ENCODE measurements around the gene HEXD.
A peak's percentile ranks its signal among the peaks of the same experiment; 100 is the strongest.
"Not testable (repeated sequence)": the region's sequence is repeated elsewhere in the genome, so short reads cannot be mapped to it uniquely, and the experiment has no call there.

HEXD gene

DNA sequence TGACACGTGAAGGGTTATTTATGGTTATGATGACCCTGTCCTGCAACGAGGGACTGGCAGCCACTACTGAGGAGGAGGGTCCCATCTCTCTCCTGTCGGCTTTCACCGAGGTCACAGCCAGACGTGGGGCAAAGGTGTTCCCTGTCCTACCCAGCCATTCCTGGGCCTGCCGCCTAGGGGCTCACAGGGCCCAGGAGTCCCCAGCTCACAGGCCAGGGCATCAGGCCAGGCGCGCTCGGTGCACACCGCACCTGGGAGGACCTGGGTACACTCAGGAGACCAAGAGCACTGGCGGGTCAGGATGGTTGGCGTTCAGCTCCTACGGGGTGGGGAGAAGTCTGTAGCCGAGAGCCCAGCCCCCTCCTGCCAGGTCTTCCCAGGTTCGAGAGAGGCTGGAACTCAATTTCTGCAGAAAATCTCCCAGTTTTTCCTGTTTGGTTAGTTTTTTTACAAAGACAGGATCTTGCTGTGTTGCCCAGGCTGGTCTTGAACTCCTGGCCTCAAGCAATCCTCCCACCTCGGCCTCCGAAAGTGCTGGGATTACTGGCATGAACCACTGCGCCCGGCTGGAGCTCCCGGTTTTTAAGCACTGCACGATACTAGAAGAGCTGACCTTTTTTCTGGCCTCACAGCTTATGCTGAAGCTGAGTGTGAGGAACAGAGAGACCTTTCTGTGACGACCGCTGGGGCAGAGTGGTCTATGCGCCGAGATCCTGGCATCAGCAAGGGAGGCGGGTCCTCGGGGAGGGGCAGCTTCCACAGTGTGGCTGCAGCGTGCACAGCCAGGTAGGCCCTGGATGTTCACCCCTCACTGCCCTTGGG, 24.7 kb downstream of the HEXD start:
- DNase-seq, result no peak

DNA sequence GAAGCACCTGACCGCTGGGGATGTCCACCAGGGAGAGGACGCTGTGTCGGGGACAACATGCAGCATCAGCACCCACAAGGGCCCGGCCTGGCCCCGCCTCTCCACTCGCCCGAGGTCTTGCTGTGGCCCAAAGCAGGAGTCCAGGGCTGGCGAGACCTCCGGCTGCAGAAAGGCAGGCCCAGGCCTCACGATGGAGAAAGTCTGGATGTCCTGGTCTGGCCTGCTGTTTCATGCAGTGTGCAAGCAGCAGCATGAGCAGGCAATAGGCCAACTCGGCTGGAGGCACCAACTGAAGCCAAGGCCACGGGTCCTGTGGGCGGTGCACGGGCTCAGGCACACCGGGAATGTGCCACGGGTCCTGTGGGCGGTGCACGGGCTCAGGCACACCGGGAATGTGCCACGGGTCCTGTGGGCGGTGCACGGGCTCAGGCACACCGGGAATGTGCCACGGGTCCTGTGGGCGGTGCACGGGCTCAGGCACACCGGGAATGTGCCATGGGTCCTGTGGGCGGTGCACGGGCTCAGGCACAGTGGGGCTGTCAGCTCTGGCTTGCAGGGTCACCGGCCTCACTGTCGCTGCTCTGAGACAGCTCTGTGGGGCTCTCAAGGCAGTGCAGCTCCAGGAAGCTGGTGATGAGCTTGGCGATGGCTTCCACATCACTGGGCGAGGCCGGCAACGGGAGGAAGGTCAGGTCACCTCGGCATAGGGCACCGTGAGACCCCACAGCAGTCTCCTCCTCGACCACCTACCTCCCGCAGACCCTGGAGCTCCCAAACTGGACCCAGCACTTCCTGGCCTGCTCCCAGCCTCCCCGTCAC, 25.5 kb downstream of the HEXD start:
- DNase-seq, result no peak

DNA sequence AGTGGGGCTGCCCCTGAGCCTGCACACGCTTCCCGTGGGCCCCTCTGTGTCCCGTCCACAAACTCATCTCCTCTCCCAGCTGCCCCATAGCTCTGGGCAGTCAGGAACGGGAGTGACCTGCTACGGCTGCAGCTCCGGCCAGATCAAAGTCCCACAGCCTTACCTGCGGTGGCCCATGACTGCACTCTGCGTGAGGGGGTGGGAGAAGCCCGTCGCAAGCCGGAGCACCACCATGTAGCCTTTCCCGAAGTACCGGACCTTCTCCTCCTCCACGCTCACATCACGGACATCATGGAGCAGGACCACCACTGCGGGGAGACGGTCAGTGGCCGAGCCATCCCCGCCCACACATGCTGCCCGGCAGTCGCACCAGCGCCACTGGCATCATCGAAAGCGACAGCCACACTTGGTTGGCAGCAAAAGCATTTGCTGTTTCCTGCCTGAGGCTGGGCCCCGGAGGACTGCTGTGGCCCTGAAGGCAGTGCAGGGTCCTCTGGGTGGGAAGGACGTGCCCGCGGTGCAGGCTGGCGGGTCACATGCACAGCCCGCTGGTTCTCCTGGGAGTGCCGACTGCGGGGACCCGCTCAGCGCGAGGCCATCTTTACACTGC, 26.2 kb downstream of the HEXD start:
- no peak for DNase-seq

DNA sequence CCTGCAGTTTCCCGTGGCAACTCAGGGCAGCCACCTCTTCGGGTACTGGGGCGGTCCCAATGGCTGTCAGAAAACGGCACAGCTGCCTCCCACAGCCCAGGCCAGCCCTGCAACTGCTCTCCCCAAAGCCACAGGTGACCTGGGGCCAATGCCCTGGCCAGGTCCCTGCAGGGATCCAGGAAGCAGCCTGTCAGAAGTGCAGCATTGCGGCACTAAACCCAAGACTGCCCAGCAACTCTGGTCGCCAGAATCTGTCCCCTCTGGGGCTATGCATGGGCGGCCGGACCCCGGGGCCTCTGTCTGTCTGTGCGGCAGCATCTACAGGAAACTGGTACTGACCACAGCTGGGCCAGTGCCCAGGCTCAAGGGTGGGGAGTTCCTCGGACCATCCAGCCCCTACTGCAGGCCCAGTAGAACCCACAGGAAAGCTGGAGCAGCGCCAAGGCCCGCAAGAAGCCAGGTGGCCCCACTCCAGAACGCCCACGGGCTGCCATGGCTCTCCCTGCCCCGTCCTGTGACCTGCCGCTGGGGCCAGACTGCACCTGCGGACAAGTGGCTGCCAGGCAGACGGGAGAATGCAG, 26.9 kb downstream of the HEXD start:
- DNase-seq, result no peak

DNA sequence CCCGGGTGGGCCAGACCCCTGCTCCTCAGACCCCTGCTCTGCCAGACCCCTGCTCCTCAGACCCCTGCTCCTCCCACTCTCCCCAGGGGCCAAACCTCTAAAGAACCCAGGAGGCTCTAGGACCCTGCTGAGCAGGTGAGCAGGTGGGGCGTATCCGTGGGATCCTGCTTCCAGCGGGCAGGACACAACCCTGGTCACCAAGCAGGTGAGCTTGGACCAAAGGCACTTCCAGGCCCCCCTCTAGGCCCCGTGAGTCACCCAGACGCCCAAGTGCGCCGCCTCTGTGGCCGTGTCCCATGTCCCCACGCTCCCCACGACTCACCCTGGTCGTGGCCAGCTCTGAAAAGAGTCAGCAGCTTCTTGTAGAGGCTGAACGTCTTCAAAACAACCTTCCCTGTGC, 27.4 kb downstream of the HEXD start:
- DNase-seq, result no peak

DNA sequence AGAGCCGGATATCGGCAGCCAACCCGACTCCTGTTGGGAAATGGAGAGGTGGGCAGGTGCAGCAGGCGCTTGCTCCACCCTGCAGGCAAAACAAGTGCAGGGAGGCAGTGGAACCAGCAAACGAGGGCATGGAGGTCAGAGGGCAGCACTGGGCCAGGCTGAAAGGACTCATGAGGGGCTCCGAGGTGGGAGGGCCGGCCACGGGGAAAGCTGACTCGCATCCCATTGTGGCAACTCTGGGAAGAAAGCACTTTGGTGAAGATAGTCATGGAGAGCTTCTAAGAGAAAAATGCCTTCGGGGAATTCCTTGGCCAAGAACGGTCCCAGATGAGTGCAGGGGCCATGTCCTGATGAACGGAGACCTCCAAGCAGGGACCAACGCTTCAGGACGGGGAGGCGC, 28.0 kb downstream of the HEXD start:
- DNase-seq, result no peak

DNA sequence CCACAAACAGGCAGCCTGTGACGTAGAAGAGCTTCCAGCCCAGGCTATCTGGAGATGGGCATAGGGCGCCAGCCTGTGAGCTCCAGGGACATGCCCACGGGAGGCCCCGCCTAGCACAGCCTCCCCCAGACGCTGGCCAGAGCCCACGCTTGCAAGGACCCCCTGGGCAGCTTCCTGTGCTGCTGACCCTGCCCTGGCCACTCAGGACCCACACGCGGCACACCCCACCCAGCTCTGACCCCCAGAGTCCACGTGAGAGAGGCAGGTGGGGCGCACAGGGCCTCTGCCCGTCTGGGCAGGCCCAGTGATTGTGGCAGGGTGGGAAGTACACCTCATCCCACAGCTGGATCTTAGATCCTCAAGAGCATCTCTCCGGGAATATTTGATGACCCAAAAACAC, 28.5 kb downstream of the HEXD start:
- no peak for DNase-seq

DNA sequence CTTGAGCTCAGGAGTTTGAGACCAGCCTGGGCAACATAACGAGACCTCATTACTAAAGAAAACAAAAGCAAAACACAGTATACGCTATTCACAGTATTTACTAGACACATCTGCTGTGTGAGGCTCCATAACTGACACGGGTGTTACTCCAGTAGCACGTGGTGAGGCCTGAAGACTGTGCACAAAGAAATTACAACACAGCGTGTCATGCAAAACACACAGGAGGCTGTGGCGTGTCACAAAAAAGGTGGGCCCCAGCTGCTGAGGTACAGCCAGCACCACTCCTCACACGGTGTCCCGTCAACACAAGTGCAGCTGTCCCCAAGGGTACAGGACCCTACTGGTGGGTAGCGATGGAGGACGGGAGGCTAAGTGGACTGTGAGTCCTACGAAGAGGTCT, 29.7 kb downstream of the HEXD start:
- DNase-seq, result no peak

DNA sequence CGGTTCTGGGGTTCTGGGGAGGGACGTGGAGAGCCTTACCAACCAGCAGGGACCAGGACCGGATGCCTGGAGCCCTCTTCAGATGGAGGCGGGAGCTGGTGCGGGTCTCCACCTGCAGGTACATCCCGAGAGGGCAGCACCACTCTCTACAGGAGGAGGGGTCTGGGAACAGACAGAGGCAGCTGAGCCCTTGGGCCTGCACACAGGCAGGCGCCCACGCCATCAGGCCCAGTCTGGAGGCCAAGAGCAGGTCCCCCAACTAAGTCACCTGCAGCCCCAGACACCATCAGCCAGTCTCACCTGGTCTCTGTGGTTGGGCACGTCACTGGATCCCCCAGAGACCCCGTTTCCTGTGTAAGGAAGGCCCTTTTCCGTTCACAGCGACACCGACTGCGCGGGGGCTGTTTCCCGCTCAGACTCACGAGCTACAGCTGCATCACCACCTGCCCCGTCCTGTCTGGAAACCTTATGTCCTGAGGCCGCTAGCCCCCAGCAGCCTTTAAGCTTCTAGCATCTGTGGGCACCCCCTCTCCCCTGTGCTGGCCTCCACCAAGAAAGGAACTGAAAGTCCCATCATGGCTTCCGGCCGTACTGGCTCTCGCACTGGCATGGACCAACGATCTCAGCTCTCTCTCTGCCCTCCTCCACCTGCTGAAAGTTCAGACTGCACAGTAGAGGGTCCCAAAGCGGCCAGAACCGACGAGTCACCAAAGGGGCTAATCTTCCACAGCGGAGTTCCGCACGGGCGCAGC, 31.2 kb downstream of the HEXD start:
- DNase-seq, result no peak

DNA sequence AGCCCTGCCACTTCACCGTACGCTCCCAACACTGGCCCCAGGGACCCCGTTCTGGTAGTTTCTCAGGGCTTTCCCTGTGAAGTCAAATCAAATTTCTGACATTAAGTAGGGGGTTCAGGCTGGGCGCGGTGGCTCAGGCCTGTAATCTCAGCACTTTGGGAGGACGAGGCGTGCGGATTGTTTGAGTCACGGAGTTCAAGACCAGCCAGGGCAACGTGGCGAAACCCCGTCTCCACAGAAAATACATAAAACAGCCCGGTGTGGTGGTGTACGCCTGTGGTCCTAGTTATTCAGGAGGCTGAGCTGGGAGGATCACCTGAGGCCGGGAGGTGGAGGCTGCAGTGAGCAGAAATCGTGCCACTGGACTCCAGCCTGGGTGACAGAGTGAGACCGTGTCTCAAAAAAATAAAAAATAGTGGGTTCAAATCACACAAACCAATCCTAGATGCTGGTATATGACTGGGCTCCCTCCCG, 31.8 kb downstream of the HEXD start:
- DNase-seq, result no peak

DNA sequence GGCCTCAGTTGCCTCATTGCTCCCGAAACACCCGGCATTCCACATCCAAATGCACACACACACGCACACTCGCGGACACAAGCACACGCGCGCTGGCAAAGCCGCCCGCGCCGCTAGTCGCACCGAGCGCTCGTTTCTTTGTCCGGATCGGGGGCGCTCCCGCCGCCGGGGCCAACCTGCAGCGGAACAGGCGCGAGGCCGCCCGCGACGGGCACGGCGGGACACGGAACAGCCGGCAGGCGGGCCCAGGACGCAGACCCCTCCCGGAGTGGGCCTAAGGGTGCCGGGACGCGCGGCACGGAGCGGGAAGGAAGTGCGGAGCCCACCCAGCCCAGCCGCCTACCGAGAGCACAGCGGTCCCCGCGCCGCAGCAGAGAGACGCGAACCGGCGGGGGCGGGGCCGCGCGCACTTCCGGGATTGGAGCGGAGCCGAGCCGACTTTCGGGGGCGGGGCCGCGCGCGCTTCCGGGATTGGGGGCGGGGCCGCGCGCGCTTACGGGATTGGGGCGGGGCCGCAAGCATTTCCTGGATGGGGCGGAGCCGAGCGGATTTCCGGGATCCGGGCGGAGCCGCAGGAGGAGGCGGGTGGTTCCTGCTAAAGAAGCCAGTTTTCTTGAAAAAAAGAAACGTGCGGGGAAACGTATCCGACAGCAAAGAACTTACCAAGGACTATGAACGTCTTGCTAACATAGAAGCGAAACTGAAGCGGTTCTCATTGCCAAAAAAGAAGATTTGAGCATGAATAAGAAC, 32.4 kb downstream of the HEXD start, which contains the start of gene CYBC1:
TSS of gene CYBC1 (minus strand) at position 396 of the 750 bp plus-strand sequence. CDS start 1,498 bp downstream, outside the sequence.
- DNase-seq, result peak; percentile 68

DNA sequence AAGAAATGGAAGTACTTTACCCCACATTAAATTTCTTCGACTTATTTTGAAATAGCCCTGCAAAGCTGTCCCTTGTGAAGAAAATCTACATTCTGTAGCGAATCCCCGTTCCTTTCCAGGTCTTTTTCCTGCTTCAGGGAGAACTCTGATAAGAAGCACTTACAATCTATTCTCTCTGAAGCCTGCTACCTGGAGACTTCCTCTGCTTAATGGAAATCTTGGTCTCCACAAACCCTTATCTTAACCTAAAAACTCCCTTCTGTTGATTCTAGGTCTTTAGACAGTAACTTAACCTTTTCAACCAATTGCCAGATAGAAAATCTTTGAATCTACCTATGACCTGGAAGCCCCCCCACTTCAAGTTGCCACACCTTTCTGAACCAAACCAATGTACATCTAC, 34.0 kb downstream of the HEXD start:
- DNase-seq, result no peak

DNA sequence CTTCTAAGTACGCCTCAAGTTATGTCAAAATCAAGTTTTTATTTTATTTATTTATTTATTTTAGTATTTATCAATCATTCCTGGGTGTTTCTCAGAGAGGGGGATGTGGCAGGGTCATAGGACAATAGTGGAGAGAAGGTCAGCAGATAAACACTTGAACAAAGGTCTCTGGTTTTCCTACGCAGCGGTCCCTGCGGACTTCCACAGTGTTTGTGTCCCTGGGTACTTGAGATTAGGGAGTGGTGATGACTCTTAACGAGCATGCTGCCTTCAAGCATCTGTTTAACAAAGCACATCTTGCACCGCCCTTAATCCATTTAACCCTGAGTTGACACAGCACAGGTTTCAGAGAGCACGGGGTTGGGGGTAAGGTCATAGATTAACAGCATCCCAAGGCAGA, 35.0 kb downstream of the HEXD start:
- DNase-seq, result not testable (repeated sequence)

DNA sequence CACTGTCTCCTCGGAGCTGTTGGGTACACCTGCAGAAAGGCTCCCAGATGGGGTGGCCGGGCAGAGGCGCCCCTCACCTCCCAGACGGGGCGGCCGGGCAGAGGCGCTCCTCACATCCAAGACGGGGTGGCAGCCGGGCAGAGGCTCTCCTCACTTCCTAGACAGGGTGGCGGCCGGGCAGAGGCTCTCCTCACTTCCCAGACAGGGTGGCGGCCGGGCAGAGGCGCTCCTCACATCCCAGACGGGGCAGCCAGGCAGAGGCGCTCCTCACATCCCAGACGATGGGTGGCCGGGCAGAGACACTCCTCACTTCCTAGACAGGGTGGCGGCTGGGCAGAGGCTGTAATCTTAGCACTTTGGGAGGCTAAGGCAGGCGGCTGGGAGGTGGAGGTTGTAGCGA, 35.6 kb downstream of the HEXD start:
- not testable (repeated sequence) for DNase-seq

DNA sequence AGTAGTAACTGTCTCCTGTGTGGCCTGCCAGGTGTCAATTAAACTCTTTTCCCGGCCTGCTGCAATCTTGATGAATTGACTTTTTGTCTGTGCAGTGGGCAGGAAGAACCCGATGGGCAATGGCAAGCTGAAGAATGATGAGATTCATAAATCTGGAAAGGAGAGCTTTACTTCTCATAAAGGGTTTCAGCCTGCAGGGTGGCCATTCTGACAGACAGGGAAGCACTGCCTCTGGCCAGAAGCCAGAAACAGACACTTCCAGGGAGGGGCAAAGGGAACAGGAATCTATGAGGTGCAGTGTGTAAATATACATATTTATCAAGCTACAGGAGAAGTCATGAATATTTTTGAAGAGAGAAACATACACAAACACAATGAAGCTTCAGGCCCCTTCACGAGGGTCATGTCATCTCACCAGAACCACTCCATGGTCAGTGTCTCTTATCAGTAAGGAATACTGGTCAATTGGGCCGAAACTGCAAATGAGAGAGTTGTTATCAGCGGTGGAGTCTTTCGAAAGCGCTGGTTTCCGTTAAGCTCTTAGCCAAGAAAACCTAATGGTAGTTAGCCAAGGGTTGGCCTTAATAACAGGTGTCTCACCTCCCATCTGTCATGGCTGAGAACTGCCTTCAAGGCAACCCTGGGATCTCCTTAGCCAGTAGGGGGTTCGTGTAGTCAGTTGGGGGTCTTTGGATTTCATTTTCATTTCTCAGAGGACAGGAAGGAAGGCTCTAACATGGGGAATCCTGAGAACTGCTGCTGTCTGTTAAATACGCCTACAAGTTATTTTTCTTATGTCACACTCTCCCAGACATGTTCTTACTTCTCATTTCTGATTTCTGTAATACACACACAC, 39.2 kb downstream of the HEXD start:
- peak; percentile 58 for DNase-seq

DNA sequence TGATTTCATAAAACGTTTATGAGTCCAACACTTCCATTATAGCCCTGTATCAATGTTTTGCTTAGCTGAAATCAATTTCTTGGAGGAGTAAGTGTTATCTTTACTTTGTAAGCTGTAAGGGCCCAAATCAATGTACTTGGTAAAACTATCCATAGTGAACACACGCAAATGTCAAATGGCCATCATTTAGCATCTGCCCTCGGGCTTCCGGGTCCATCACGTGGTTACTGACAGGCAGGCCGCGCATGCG, 39.7 kb downstream of the HEXD start:
- no peak for DNase-seq

DNA sequence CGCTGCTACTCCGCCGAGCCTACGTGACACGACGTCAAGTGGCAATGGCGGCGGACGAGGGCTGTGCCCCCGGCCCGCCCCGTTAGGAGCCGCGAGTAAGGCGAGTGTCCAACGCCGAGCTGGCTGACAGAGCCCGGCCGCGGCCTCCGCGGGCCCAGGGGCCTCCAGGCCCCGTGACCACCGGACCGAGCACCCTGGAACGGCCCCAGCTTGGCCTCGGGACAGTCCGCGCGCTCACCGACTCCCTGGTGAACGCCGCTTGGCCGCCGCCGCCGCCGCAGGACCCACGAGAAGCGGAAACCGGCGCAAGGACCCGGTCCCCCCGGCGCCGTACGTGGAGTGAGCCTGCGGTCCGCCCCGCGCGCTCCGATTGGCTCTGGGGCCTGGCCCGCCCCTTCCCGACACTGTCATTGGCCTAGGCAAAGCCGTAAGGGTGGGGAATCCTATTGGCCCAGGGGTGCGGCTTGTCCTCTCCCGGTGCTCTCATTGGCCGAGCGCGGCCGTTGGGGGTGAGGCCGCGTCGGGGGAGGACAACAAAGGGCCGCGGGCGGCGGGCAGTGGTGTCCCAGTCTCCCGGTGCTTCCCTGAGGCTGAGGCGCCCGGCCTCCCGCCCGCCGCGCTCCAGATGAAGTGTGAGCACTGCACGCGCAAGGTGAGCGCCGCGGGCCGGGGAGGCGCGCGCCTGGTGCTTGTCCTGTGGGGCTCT, 40.2 kb downstream of the HEXD start, which contains the start of gene NARF:
TSS of gene NARF (plus strand) at position 563 of the 706 bp plus-strand sequence. CDS start at position 626, 63 bp downstream.
- peak; percentile 99 for DNase-seq

DNA sequence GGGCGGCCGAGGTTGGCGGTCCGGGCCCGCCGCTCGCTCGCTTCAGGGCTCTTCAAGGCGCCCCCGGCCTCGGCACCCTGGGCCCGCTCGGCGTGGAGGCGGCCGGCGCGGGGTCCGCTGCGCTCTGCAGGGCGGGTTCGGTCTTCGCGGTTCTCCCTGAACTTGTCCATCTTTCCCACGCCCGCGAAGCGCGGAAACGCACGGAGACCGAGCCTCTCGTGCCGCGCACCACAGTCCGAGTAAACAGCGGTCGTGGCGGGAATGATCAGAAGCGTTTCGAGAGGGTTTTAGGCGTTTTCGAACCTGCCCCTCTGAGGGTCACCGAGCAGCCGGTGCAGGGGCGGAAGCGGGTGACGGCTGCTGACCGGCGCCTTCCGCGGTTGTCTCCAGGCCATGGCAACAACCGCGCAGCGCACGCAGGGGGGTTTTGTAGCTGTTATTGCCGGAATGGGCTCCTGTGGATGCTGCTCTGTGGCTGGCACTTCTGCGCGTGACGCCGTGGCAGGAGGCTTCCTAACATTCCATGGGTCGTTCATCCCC, 40.8 kb downstream of the HEXD start:
- no peak for DNase-seq

DNA sequence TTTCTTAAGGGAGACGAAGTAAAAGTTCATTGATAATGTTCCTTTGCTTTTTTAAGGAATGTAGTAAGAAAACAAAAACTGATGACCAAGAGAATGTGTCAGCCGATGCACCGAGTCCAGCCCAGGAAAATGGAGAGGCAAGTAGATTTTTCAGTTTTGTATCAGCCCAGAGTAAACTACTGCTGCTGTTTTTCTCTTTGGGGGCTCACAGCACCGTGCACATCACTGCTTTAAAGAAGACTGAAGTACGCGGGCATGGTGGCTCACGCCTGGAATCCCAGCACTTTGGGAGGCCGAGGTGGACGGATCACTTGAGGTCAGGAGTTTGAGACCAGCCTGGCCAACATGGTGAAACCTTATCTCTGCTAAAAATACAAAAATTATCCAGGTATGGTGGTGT, 41.8 kb downstream of the HEXD start:
- DNase-seq, result not testable (repeated sequence)

All from NCI-H226 (cell line).